Sigmoid colon (tissue), 7 donors: ENCODE measurements around the gene ALKBH6. TPM values are rescaled to one million over a fixed set of nuclear protein-coding genes. Genes with fewer than 3 reads are reported as not detected.

Source experiments
- DNase-seq: peaks from one replicate; pipeline ENCODE4 v3.0.0-alpha.2; 2019
- H3K27ac ChIP-seq, 4 donors: fragments of 200-600 bp; sonication (generic); one replicate each; pipeline ENCODE4 v1.5.1; 2016 to 2019; ENCODE audit warnings: mild to moderate bottlenecking in 1 of 4
- H3K27me3 ChIP-seq, 3 donors: fragments of 200-600 bp; sonication (generic); one replicate each; pipeline ENCODE4 v1.5.1; 2019; ENCODE audit warnings: mild to moderate bottlenecking in 1 of 3
- H3K36me3 ChIP-seq, 4 donors: fragments of 200-600 bp; sonication (generic); one replicate each; pipeline ENCODE4 v1.5.1; 2016 to 2019
- H3K4me1 ChIP-seq, 4 donors: fragments of 200-600 bp; sonication (generic); one replicate each; pipeline ENCODE4 v1.5.1; 2017 to 2019
- H3K4me3 ChIP-seq, 4 donors: fragments of 200-600 bp; sonication (generic); one replicate each; pipeline ENCODE4 v1.5.1; 2017 to 2019; ENCODE audit warnings: mild to moderate bottlenecking in 2 of 4, moderate library complexity in 1 of 4
- H3K9me3 ChIP-seq, 4 donors: fragments of 200-600 bp in 3 of 4; sonication (generic) in 3 of 4; one replicate each; pipeline versions ENCODE4 v1.5.1 to v1.6.1; 2013 to 2019
- CTCF ChIP-seq, 4 experiments: fragments of 450-650 bp in 3 of 4; fragments of 200-600 bp in 1 of 4; IDR thresholded peaks; one replicate each; pipeline ENCODE4 v1.5.1; 2016 to 2019; ENCODE audit warnings: antibody characterized with exemption in 4 of 4, mild to moderate bottlenecking in 3 of 4, moderate library complexity in 2 of 4
- EP300 ChIP-seq, 4 donors: sonication (generic); formaldehyde crosslinking; IDR thresholded peaks; one replicate each; pipeline ENCODE4 v1.6.1; 2017; ENCODE audit warnings: antibody characterized with exemption in 4 of 4
- POLR2A ChIP-seq, 2 donors: fragments of 450-650 bp; IDR thresholded peaks; one replicate each; pipeline ENCODE4 v1.6.1; 2016; ENCODE audit warnings: antibody characterized with exemption in 2 of 2, mild to moderate bottlenecking in 2 of 2, moderate library complexity in 2 of 2
- POLR2AphosphoS5 ChIP-seq, 4 donors: sonication (generic); formaldehyde crosslinking; IDR thresholded peaks; one replicate each; pipeline ENCODE4 v1.6.1; 2017; ENCODE audit warnings: antibody characterized with exemption in 4 of 4
- WGBS, 2 donors: extraction: QIAGEN DNeasy Blood & Tissue Kit; methylation state at CpG; one replicate each; pipeline ENCODE4 v1.1.7; 2013; 5-methylcytosine and 5-hydroxymethylcytosine counted together
- intact Hi-C: fragments of 100-400 bp; cut with DNase I; formaldehyde crosslinking; loops from one replicate; pipeline ENCODE4 v1.15.1; 2023
- polyA plus RNA-seq, 3 donors: library from polyadenylated mRNA; stranded (reverse); fragments of 200-250 nt; gene quantifications; one replicate each; pipeline ENCODE4 v1.2.3, GENCODE V29; 2013
- total RNA-seq, 4 donors: library from RNA; depleted of rRNA; stranded (reverse); fragments of >200 nt; gene quantifications; one replicate each; pipeline ENCODE4 v1.1.0, GENCODE V29; 2016
- donor health status: healthy with polysubstance abuse.
- donor health status: Bipolar disorder and iron deficiency.
- donor health status: healthy.

Gene ALKBH6
- total and polyA plus RNA-seq, 7 donors, result 12.0 to 31.7 (median 24.4) TPM

GRCh38 chr19:36040495-36040894 is 26.5 kb upstream of the ALKBH6 start:
- intact Hi-C loops, result no loop called here
- peak overlapping the region in 2 of 4 donors; percentile 75 to 76 for H3K27ac ChIP-seq
- DNase-seq, result no peak

GRCh38 chr19:36032251-36033104 is 18.5 kb upstream of the ALKBH6 start, which contains the start of gene CLIP3:
TSS of gene CLIP3 (minus strand) at chr19:36032873. CDS start at chr19:36032357, 516 bp downstream.
- Histone ChIP-seq H3K4me1 (peaks cover 0 to 26% (median 14%) of the 10 kb centered on the region in 4 donors), H3K27me3 (no peaks in the 10 kb centered on the region), H3K4me3 (peak within 1 kb of the TSS; percentile 86 to 93 (median 88)), H3K9me3 (no peaks in the 10 kb centered on the region), H3K36me3 (peaks cover 0 to 25% (median 5%) of the 10 kb centered on the region in 4 donors), H3K27ac (peak within 1 kb of the TSS; percentile 78 to 88 (median 84))
- WGBS, 2 donors, result 13 to 64% methylated on average over 51 of the region's 51 CpGs
- intact Hi-C loops, result no loop called here
- DNase-seq, result peak; percentile 92
- TF ChIP-seq CTCF (IDR thresholded peaks at IDR 0.05) (peak in 2 of 4 experiments; percentile 11 to 15), EP300 (IDR thresholded peaks at IDR 0.05) (no peak), POLR2AphosphoS5 (IDR thresholded peaks at IDR 0.05) (peak; percentile 44 to 67 (median 50)), POLR2A (IDR thresholded peaks at IDR 0.05) (no peak)

More at GRCh38 chr19:36040495-36040894, 26.5 kb upstream of the ALKBH6 start:
- Histone ChIP-seq H3K4me3 (no peak overlapping the region), H3K36me3 (peaks cover 0 to 27% (median 6%) of the 10 kb centered on the region in 4 donors), H3K27me3 (no peaks in the 10 kb centered on the region), H3K9me3 (no peaks in the 10 kb centered on the region), H3K4me1 (peaks cover 0 to 47% (median 45%) of the 10 kb centered on the region in 4 donors)
- no peak for TF ChIP-seq CTCF (IDR thresholded peaks at IDR 0.05)
- no peak for TF ChIP-seq POLR2A (IDR thresholded peaks at IDR 0.05)
- no peak for TF ChIP-seq EP300 (IDR thresholded peaks at IDR 0.05)
- TF ChIP-seq POLR2AphosphoS5 (IDR thresholded peaks at IDR 0.05), result no peak
- 84 to 88% methylated on average over 6 of the region's 6 CpGs for WGBS, 2 donors

- peak overlapping the region in 2 of 4 donors; percentile 9 to 88 for H3K27ac ChIP-seq
- TF ChIP-seq POLR2AphosphoS5 (IDR thresholded peaks at IDR 0.05) (no peak), CTCF (IDR thresholded peaks at IDR 0.05) (no peak), EP300 (IDR thresholded peaks at IDR 0.05) (no peak), POLR2A (IDR thresholded peaks at IDR 0.05) (no peak)
- 92% methylated on average over 6 of the region's 6 CpGs for WGBS, 2 donors
Measured at GRCh38 chr19:36031308-36031707, 17.3 kb upstream of the ALKBH6 start.

GRCh38 chr19:36030264-36031148 is 16.5 kb upstream of the ALKBH6 start:
- Histone ChIP-seq H3K27ac (peak overlapping the region in 2 of 4 donors; percentile 11 to 19), H3K36me3 (peaks cover 0 to 42% (median 16%) of the 10 kb centered on the region in 4 donors), H3K4me3 (no peak overlapping the region), H3K9me3 (no peaks in the 10 kb centered on the region), H3K27me3 (no peaks in the 10 kb centered on the region), H3K4me1 (peaks cover 0 to 26% (median 14%) of the 10 kb centered on the region in 4 donors)
- DNase-seq, result no peak
- intact Hi-C loops, result no loop called here
- WGBS, 2 donors, result 91% methylated on average over 8 of the region's 8 CpGs
- no peak for TF ChIP-seq POLR2AphosphoS5 (IDR thresholded peaks at IDR 0.05)
- no peak for TF ChIP-seq CTCF (IDR thresholded peaks at IDR 0.05)
- TF ChIP-seq EP300 (IDR thresholded peaks at IDR 0.05), result no peak

More at GRCh38 chr19:36031308-36031707, 17.3 kb upstream of the ALKBH6 start:
- Histone ChIP-seq H3K4me1 (peaks cover 0 to 26% (median 14%) of the 10 kb centered on the region in 4 donors), H3K4me3 (no peak overlapping the region), H3K27me3 (no peaks in the 10 kb centered on the region), H3K36me3 (peaks cover 0 to 34% (median 10%) of the 10 kb centered on the region in 4 donors), H3K9me3 (no peaks in the 10 kb centered on the region)
- intact Hi-C loops, result no loop called here
- no peak for DNase-seq
